Mononuclear cell (primary cell): ENCODE measurements around the gene NADK. TPM values are rescaled to one million over a fixed set of nuclear protein-coding genes. Genes with fewer than 3 reads are reported as not detected.
"Not testable (repeated sequence)": the region's sequence is repeated elsewhere in the genome, so short reads cannot be mapped to it uniquely, and the experiment has no call there.

ENCODE experiments used
- H3K27me3 ChIP-seq: 2 replicates; pipeline ENCODE4 v1.6.0; 2011; ENCODE audit warnings: low read length, control low read depth; ENCODE audit not compliant: insufficient read depth
- H3K4me1 ChIP-seq: 2 replicates; pipeline ENCODE4 v1.5.1; 2011; ENCODE audit warnings: mild to moderate bottlenecking, low read length, control low read depth; ENCODE audit not compliant: insufficient read depth
- H3K4me3 ChIP-seq: 2 replicates; pipeline ENCODE4 v1.5.1; 2011; ENCODE audit warnings: mild to moderate bottlenecking, low read length, moderate library complexity
- H3K9me3 ChIP-seq: 2 replicates; pipeline ENCODE4 v1.5.1; 2011; ENCODE audit warnings: low read depth, mild to moderate bottlenecking, control low read depth, low read length
- total RNA-seq: library from RNA; depleted of rRNA; stranded (reverse); fragments of >200 nt; gene quantifications from one replicate; pipeline ENCODE4 v1.2.3, GENCODE V29; 2012

NADK gene
- total RNA-seq, 1 donor: 28.1 TPM

DNA sequence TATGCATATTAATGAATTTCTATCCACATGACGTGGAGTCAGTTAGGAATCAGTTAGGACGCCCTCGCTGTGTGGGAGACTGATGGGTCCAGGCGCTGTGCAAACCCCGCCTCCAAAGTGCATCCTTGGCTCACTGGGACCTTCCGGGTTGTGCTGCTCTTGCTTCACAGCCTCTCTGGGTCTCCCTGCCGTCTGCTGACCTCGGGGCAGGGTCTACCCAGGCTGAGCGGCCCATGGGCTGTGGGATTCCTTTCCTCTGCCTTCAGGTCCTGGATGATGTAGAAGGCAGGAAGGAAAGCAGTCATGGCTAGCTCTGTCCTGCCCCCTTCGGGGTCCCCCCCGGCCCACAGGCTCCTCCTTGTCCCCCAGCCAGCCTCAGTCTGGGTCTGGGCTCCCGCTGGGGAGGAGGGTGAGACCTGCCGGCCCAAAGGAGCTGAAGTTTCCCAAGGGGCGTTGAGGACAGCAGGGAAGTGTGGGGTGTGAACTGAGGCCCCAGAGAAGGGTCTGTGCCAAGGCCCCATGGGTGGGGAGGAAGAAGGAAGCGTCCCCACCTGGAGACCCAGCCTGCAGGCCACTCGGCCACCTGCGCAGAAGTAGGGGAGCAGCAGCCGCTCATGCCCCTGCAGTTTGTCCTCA lies 29.5 kb downstream of the NADK start:
- H3K9me3 ChIP-seq: no peaks in the 10 kb centered on the region
- peaks cover 6% of the 10 kb centered on the region for H3K4me1 ChIP-seq
- no peaks in the 10 kb centered on the region for H3K27me3 ChIP-seq
- no peak overlapping the region for H3K4me3 ChIP-seq

DNA sequence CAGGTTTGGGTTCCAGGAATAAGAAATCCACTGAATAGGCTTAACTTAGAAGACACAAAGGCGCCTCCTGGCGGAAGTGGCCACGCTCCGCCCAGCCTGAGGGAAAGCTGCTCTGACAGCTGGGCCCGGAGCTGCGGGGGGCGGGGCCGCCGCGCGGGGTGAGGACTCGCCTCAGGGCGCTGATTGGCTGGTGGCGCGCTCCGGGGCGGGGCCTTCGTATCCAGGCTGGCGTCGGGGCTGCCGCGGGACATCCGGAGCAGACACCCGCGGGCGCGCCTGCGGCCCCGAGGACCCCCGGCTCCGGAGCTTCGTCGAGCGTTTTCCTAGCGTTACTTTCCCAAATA lies 31.7 kb downstream of the NADK start:
- peak overlapping the region; percentile 35 for H3K4me3 ChIP-seq
- not testable (repeated sequence) for H3K9me3 ChIP-seq, H3K4me1 ChIP-seq, H3K27me3 ChIP-seq

DNA sequence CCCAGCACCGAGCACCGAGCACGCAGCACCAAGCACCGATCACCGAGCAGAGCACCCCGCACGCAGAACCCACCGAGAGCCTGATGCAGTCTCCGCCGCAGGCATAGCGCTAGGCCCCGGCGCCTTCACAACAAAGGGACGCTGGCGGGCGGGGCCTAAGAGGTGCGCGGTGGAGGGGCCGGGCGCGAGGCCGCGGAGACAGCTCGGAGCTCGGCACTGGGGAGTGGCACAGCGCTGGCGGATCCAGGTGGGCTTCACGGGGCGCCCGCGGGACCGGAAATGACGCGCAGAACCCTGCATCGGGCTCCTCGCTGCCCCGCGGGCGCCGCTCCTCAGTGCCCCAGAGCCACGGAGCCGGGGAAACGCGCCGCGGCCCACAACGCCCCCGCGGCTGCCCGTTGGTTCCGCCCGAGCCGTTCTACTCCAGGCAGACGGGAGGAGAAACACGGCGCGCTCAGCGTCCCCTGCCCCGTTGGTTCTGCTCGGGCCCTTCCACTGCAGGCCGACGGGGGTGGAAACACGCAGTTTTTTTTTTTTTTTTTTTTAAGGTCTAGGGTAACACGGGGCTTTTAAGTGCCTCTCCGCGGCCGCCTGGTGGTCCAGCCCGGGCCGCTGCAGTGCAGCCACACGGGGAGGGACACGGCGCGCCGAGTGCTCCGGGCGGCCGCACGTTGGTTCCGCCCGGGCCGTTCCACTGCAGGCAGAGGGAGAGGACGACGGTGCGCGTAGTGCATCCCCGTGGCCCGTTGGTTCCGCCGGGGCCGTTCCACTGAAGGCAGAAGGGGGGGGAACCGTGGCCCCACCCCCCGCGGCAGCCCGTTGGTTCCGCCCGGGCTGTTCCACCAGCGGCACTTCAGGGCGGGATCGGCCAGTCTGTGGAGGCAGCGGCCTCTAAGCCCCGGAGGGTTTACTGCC lies 32.4 kb downstream of the NADK start:
- not testable (repeated sequence) for H3K4me1 ChIP-seq, H3K27me3 ChIP-seq, H3K9me3 ChIP-seq
- H3K4me3 ChIP-seq: peak overlapping the region; percentile 35

DNA sequence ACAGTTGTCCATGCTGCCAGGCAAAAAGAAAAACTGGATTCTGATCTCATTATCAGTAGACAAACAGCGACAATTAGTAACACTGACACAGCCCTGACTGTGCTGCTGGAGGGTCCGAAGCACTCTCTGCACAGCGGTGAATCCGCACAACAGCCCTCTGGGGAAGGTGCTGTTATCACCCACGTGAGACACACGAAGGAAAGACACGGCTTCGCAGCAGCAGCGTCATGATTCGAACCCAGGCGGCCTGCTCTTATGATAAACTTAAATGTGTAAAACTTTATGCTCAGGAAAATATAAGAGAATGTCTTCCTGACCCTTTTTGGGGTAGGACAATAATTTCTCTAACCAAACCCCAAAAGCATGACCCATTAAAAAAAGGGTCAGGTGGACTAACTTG lies 35.7 kb downstream of the NADK start:
- not testable (repeated sequence) for H3K27me3 ChIP-seq, H3K4me3 ChIP-seq, H3K4me1 ChIP-seq, H3K9me3 ChIP-seq

DNA sequence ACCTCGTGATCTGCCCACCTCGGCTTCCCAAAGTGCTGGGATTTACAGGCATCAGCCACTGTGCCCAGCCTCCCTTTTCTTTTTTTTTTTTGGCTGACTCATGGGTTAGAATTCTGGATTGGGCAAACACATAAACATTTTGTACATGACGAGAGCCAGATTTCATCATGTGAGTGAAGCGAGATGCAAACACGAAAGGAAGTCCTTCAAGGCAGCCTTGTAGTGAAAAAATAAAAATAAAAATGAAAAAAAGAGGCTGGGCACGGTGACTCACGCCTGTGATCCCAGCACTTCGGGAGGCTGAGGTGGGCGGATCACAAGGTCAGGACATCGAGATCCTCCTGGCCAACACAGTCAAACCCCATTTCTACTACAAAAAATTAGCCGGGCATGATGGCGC lies 37.3 kb downstream of the NADK start:
- H3K4me3 ChIP-seq, H3K9me3 ChIP-seq, H3K4me1 ChIP-seq, H3K27me3 ChIP-seq: not testable (repeated sequence)

DNA sequence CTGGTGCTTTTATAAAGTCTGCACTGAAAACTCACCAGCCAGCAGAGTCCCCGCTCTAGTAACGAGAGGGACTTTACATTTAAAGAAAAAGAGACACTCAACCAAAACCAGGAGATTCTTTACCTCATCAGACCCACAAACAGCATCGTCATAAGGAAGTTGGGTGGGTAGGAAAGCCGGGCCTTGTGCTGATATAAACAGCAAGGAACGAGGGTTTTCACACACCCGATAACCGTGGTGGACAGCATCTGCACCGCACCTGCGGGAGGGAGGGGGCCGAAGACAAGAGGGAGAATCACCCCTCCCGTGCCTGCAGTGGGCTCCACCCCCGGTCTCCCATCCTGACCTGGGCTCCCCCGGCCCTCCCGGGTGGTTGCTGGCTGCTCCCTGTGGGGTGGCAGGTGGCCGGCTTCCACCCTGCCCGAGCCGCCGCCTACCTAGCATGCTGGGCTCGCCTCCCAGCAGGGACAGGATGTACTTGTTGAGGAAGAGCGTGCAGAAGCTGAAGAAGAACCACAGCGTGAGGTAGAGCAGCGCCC lies 39.4 kb downstream of the NADK start:
- not testable (repeated sequence) for H3K4me1 ChIP-seq, H3K9me3 ChIP-seq, H3K4me3 ChIP-seq, H3K27me3 ChIP-seq

DNA sequence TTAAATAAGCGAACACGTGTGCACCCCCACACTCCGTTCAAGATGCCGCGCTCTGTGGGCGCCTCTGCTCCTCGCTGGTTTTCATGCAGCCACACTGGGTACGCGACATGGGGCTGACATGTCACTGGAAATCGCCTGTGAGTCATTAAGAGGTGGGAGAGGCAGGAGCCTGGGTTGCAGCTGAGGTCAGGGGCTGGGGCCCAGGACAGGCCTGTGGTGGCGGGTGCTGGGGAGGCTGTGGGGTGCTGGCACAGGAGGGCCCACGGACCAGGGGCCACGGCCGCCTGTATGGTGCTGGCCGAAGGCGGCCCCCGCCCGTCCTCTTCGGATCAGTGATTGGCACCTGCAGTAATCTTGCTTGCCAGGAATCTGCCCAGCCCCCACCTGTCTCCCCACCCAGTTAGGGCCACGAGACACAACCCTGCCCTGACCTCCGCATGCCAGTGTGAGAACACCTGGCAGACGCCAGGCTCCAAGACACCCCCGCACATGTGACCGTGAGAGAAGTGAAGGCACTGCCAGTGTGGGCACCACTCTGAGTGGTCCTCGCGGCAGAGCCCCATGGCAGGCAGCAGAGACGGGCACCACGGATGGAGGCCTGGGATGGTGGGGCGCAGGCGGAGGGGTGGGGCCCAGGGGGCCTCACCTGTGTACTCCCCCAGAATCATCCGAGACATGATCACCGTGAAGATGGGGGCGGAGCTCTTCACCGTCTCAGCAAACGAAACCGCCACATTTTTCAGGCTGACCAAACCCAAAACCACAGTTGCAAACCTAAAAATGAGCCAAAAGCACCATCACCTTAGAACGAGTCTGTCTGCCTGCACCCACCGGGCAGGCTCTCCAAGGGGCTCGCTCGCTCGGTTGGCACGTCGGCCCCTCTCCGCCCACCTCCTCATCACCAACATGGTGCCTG lies 40.3 kb downstream of the NADK start:
- not testable (repeated sequence) for H3K4me1 ChIP-seq, H3K27me3 ChIP-seq, H3K4me3 ChIP-seq

DNA sequence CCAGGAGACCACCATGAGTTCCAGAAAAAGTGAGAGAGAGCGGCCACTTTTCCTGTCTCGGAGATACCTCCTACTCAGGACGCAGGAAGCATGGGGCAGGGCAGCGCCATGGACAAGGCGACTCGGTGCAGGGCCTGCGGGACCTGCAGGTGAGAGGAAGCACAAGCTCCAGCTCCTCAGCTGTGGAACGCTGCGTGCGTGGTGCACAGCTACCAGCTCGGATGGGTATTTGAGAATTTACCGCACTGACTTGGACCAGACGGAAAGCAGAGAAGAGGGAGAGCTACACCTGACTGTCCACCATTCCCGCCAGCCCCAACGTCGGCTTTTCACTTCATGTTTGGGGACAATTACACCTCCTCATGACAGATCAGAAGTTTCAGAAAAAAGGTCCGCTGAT lies 45.9 kb downstream of the NADK start:
- H3K9me3 ChIP-seq: no peaks in the 10 kb centered on the region
- H3K27me3 ChIP-seq: no peaks in the 10 kb centered on the region
- H3K4me1 ChIP-seq: peaks cover 14% of the 10 kb centered on the region
- no peak overlapping the region for H3K4me3 ChIP-seq

More for the DNA sequence above, 40.3 kb downstream of the NADK start:
- not testable (repeated sequence) for H3K9me3 ChIP-seq

DNA sequence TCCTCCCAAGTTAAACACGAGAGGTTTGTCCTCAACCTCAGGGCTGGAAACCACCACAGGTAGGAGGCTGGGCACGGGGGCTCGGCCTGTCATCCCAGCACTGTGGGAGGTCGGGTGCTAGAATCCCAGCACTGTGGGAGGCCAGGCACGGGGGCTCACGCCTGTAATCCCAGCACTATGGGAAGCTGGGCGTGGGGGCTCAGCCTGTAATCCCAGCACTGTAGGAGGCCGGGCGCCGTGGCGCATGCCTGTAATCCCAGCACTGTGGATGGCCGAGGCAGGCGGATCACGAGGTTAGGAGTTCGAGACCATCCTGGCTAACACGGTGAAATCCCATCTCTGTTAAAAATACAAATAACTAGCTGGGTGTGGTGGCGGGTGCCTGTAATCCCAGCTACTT lies 47.4 kb downstream of the NADK start:
- no peaks in the 10 kb centered on the region for H3K27me3 ChIP-seq
- no peak overlapping the region for H3K4me3 ChIP-seq
- peaks cover 14% of the 10 kb centered on the region for H3K4me1 ChIP-seq
- no peaks in the 10 kb centered on the region for H3K9me3 ChIP-seq

DNA sequence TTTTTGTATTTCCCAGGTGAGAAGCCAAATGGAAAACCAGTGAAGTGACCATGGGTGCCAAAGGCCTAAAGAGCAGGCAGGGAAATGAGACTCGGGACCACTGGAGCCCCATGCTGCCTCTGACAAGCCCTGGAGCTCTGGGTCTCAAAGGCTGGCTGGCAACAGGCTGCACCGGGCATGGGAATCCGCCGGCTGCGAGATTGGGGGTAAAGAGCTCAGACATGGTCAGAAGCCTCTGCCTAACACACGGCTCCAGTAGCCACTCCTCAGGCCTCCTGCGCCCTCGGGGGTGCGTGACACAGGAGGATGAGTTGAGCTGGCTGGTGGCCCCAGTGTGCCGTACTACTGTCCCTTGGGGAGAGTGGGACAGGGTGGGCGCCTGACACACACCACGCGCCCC lies 48.0 kb downstream of the NADK start:
- H3K27me3 ChIP-seq, H3K9me3 ChIP-seq, H3K4me3 ChIP-seq: not testable (repeated sequence)
- peaks cover 14% of the 10 kb centered on the region for H3K4me1 ChIP-seq

DNA sequence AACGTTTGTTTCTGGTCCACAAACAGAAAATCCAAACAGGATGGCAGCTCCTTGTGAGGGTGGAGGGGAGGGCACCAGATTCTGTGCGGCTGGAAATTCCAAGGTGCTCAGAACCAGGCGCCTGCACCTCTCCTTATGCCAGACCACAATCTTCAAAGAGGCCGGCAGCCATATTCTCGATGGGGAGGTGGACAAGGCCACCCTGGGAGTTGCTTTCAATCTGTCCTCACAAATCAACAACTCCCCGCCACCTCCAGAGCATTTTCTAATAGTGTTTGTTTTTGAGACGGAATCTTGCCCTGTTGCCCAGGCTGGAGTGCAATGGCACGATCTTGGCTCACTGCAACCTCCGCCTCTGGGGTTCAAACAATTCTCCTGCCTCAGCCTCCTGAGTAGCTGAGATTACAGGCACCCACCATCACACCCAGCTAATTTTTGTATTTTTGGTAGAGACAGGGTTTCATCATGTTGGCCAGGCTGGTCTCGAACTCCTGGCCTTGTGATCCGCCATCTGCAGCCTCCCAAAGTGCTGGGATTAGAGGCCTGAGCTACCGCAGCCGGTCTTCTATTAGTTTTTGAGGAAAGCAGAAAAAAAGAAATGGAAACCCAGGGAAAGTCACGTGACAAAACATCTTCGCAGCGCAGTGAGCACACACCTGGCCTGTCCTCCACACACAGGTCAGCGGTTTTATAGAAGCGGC lies 49.0 kb downstream of the NADK start:
- not testable (repeated sequence) for H3K4me3 ChIP-seq, H3K9me3 ChIP-seq, H3K27me3 ChIP-seq
- peaks cover 14% of the 10 kb centered on the region for H3K4me1 ChIP-seq

DNA sequence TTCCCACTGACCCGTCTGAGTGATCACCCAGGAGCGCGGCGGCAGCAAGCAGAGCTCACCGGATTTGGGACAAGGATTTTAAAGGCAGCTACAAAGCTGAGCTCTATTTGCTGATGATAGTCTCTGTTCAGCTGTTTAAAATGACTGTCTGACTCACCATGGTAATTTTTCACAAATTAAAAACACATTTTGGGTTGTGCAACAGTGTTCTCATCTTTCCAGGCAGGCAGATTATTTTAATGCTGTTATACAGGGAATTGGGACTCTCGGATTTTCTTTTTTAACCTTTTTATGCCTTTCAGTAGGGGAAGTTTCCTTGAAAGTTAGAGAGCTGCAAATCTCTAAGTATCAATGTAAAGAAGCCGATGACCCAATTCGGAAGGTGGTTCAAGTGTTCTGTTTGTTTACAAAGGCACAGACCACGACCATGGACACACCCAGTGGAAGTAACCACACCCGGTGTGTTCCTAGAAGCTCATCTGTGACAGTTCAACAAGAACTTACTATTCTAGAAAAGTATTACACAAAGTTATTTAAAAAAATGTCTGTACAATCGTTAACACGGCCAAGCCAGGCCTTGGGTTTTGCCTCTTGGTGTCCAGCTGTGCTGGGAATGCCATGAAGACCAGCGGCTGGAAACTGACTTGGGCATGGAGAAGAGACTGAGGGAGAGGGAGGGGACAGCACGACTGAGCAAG lies 49.8 kb downstream of the NADK start:
- not testable (repeated sequence) for H3K27me3 ChIP-seq, H3K4me3 ChIP-seq, H3K9me3 ChIP-seq
- H3K4me1 ChIP-seq: peaks cover 14% of the 10 kb centered on the region

DNA sequence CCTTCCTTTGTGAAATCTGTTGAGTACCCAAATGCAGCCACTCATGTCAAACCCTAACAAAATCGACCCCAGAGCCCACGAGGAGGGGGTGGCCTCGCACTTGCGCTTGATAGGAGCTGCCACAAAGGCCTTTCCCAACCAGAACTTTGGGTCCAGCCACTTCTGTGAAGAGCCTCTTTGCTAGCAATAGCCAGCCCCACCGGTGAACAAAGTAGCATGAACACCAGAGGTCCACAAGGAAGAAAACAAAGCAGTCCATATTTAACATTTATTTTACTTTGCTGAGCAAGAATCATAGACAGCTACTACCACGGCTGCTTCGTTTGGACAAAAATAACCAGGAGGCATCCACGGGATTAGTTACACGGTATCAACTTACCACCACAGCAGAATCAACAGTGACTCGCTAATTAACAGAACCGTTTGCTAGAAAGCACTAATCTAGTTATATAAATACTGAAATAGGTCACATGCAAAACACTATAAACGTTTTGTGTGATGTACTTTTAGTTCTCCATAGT lies 51.1 kb downstream of the NADK start:
- H3K4me1 ChIP-seq: peaks cover 14% of the 10 kb centered on the region
- H3K9me3 ChIP-seq, H3K4me3 ChIP-seq, H3K27me3 ChIP-seq: not testable (repeated sequence)

DNA sequence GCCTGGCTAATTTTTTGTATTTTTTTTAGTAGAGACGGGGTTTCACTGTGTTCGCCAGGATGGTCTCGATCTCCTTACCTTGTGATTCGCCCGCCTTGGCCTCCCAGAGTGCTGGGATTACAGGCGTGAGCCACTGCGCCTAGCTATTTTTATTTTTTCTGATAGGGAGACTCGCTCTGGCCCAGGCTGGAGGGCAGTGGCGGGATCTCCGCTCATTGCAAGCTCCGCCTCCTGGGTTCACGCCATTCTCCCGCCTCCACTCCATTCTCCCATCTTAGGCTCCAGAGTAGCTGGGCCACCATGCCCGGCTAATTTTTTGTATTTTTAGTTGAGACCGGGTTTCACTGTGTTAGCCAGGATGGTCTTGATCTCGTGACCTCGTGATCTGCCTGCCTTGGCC lies 52.2 kb downstream of the NADK start:
- H3K4me1 ChIP-seq: peaks cover 14% of the 10 kb centered on the region
- H3K9me3 ChIP-seq, H3K4me3 ChIP-seq, H3K27me3 ChIP-seq: not testable (repeated sequence)
